Lung (tissue), 12 donors: Measurements from ENCODE around the gene TPRA1. TPM values are rescaled to one million over a fixed set of nuclear protein-coding genes. Genes with fewer than 3 reads are reported as not detected.
"Not testable (repeated sequence)": the region's sequence is repeated elsewhere in the genome, so short reads cannot be mapped to it uniquely, and the experiment has no call there.

Source experiments
- ATAC-seq: fragments of 200-7000 bp; cut with Tn5 transposase; one replicate; pipeline ENCODE4 v1.9.1; 2020; ENCODE audit warnings: moderate number of reproducible peaks; ENCODE audit not compliant: insufficient read depth, low FRiP score
- DNase-seq, 3 donors: peaks; one replicate each; pipeline ENCODE4 v3.0.0-alpha.2; 2013 to 2017
- H3K27ac ChIP-seq, 2 donors: one replicate each; pipeline ENCODE4 v1.5.1; 2013; ENCODE audit warnings: mild to moderate bottlenecking in 2 of 2, moderate library complexity in 2 of 2, control low read depth in 1 of 2, inconsistent platforms in 1 of 2, low read depth in 1 of 2, low read length in 1 of 2
- H3K27me3 ChIP-seq, 3 donors: one replicate each; pipeline ENCODE4 v1.5.1; 2013; ENCODE audit warnings: low read length in 2 of 3; ENCODE audit not compliant: control insufficient read depth in 3 of 3, insufficient read depth in 3 of 3
- H3K36me3 ChIP-seq, 4 donors: one replicate each; pipeline ENCODE4 v1.5.1; 2013; ENCODE audit warnings: low read length in 4 of 4, mild to moderate bottlenecking in 1 of 4, moderate library complexity in 1 of 4; ENCODE audit not compliant: control insufficient read depth in 4 of 4, insufficient read depth in 4 of 4
- H3K4me1 ChIP-seq, 5 donors: one replicate each; pipeline ENCODE4 v1.5.1; 2013; ENCODE audit warnings: low read length in 5 of 5, mild to moderate bottlenecking in 2 of 5, moderate library complexity in 1 of 5; ENCODE audit not compliant: control insufficient read depth in 5 of 5, insufficient read depth in 5 of 5
- H3K4me3 ChIP-seq: one replicate; pipeline ENCODE4 v1.5.1; 2013; ENCODE audit warnings: mild to moderate bottlenecking, control low read depth, moderate library complexity
- H3K9ac ChIP-seq, 2 donors: one replicate each; pipeline ENCODE4 v1.5.1; 2013; ENCODE audit warnings: low read length in 2 of 2, control low read depth in 1 of 2; ENCODE audit not compliant: insufficient read depth in 1 of 2
- H3K9me3 ChIP-seq, 4 donors: one replicate each; pipeline ENCODE4 v1.5.1; 2013; ENCODE audit warnings: low read length in 3 of 4, mild to moderate bottlenecking in 1 of 4, moderate library complexity in 1 of 4; ENCODE audit not compliant: control insufficient read depth in 4 of 4, insufficient read depth in 3 of 4
- WGBS, 2 donors: extraction: QIAGEN DNeasy Blood & Tissue Kit; methylation state at CpG; one replicate each; pipeline ENCODE4 v1.1.7; 2013; 5-methylcytosine and 5-hydroxymethylcytosine counted together
- polyA plus RNA-seq, 2 donors: library from polyadenylated mRNA; stranded (reverse); fragments of 200-250 nt; gene quantifications; one replicate each; pipeline ENCODE4 v1.2.1, GENCODE V29; 2013
- total RNA-seq, 2 donors: library from RNA; depleted of rRNA in 1 of 2; stranded (reverse); fragments of >200 nt in 1 of 2; gene quantifications; one replicate each; pipeline ENCODE4 v1.2.1, GENCODE V29; 2014 to 2021
- TF ChIP-seq, protein P1 (sequence below): IDR thresholded peaks from 2 replicates; pipeline ENCODE4 v1.5.1; 2012; ENCODE audit warnings: mild to moderate bottlenecking; ENCODE audit errors: control extremely low read depth, extremely low read depth
- donor health status: control.
- donor health status: control.
- donor health status: Bipolar disorder and iron deficiency.
- donor health status: healthy.
- donor health status: DM: yes; HTN: yes; CAD: no.

The TPRA1 gene
- total and polyA plus RNA-seq, 4 donors: 28.9 to 53.2 (median 38.0) TPM

DNA sequence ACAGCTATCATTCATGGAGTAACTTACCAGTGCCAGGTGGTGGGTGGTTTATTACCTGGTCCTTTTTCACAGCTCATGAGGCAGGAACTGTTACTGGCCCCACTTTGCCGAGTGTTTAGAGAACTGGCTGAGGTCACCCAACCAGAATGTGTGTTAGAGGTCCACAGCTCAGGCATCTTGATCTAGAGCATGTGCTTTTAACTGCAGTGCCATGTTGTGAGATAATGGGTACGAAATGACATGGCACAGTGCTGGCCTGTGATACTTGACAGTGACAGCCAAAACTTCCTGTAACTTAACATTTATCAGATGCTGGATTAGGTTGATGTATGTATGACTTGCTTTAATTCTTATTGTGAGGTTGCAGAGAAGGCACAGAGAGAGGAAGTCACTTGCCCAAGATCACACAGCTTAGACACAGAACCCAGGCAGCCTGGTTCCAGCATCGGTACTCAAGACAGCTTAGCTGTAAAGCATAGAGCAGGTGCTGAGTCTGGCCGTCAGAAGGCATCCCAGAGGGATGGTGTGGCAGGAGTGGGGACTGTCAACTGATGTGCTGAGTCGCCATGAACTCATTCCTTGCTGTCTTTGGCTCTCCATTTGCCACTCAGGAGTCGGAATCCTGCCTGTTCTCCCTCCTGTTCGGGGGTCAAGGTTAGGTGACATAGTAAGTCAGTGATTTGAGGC lies 17.3 kb upstream of the TPRA1 start:
- Histone ChIP-seq H3K9me3 (no peaks in the 10 kb centered on the region), H3K27me3 (no peaks in the 10 kb centered on the region), H3K4me1 (no peaks in the 10 kb centered on the region), H3K27ac (no peak overlapping the region), H3K4me3 (no peak overlapping the region), H3K9ac (no peak overlapping the region), H3K36me3 (peaks cover 0 to 45% (median 35%) of the 10 kb centered on the region in 4 donors)
- TF ChIP-seq, protein P1, sequence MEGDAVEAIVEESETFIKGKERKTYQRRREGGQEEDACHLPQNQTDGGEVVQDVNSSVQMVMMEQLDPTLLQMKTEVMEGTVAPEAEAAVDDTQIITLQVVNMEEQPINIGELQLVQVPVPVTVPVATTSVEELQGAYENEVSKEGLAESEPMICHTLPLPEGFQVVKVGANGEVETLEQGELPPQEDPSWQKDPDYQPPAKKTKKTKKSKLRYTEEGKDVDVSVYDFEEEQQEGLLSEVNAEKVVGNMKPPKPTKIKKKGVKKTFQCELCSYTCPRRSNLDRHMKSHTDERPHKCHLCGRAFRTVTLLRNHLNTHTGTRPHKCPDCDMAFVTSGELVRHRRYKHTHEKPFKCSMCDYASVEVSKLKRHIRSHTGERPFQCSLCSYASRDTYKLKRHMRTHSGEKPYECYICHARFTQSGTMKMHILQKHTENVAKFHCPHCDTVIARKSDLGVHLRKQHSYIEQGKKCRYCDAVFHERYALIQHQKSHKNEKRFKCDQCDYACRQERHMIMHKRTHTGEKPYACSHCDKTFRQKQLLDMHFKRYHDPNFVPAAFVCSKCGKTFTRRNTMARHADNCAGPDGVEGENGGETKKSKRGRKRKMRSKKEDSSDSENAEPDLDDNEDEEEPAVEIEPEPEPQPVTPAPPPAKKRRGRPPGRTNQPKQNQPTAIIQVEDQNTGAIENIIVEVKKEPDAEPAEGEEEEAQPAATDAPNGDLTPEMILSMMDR: no peak
- ATAC-seq: no peak
- WGBS, 2 donors: 83 to 91% methylated on average over 7 of the region's 7 CpGs
- DNase-seq: no peak

DNA sequence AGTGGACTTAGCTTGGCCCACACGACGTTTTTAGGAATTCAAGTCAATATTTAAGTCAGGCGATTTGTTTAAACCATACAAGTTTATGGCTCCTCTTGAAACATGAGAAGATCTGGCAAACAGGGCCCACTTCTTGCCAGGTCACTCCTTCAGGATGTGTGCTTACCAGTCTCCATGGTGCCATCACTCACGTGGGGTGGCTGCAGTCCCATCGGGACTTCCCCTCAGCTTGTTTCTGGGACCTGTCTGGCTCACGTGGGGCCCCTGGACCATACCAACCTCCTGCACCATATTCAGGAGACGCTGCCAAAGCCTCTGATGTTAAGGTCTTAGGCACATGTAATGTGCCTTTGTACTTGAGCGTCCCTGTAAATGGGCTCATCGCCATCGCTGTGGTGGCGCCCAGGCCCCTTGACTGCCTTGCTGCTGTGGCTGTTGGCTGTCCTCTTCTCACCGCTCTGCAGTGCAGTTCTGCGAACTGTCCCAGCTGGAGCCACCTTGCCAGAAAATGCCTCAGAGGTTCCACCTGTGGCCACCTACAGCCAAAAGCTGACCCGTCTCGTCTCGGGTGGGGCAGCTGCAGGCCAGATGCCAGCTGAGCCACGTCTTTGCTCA lies 16.6 kb upstream of the TPRA1 start:
- no peak for DNase-seq
- H3K4me1 ChIP-seq: no peaks in the 10 kb centered on the region
- ATAC-seq: no peak
- H3K9me3 ChIP-seq: no peaks in the 10 kb centered on the region
- H3K36me3 ChIP-seq: peaks cover 0 to 45% (median 35%) of the 10 kb centered on the region in 4 donors
- H3K27ac ChIP-seq: no peak overlapping the region
- no peak overlapping the region for H3K9ac ChIP-seq
- 87 to 89% methylated on average over 17 of the region's 17 CpGs for WGBS, 2 donors
- no peak overlapping the region for H3K4me3 ChIP-seq
- TF ChIP-seq, protein P1: no peak
- no peaks in the 10 kb centered on the region for H3K27me3 ChIP-seq

DNA sequence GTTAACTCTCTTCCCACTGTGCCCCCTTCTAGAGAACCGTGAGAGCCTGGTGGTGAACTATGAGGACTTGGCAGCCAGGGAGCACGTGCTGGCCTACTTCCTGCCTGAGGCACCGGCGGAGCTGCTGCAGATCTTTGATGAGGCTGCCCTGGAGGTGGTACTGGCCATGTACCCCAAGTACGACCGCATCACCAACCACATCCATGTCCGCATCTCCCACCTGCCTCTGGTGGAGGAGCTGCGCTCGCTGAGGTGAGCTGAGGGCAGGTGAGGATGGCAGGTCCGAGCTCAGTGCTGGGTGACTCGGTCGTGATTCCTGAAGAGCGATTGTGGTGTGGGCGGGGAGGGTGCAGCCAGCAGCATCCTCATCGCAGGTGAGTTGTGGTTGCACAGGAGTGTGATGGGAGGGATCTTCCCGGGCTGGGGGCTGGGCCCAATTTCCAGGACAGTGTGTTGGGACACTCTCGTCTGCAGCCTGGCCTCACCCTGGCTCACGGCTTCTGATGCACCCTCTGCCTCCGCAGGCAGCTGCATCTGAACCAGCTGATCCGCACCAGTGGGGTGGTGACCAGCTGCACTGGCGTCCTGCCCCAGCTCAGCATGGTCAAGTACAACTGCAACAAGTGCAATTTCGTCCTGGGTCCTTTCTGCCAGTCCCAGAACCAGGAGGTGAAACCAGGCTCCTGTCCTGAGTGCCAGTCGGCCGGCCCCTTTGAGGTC lies 15.7 kb upstream of the TPRA1 start:
- Histone ChIP-seq H3K4me1 (peaks cover 0 to 4% (median 0%) of the 10 kb centered on the region in 5 donors), H3K9ac (no peak overlapping the region), H3K36me3 (peaks cover 0 to 44% (median 34%) of the 10 kb centered on the region in 4 donors), H3K9me3 (no peaks in the 10 kb centered on the region), H3K4me3 (no peak overlapping the region), H3K27ac (no peak overlapping the region), H3K27me3 (no peaks in the 10 kb centered on the region)
- TF ChIP-seq, protein P1: no peak
- ATAC-seq (no peak), DNase-seq (no peak)
- WGBS, 2 donors: 94% methylated on average over 24 of the region's 24 CpGs

DNA sequence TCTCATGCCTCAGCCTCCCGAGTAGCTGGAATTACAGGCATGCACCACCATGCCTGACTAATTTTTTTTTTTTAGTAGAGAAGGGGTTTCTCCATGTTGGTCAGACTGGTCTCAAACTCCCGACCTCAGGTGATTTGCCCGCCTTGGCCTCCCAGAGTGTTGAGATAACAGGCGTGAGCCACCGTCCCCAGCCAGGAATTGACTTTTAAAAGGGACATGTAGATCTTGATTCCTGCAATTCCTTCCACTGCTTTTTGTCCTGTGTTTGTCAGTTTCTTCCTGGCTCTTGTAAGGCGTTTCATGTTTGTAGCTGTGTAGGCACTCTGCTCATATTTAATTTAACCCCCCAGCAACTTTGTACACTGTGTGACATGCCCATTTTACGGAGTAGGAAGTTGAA lies 15.0 kb upstream of the TPRA1 start:
- not testable (repeated sequence) for H3K27ac ChIP-seq, H3K9me3 ChIP-seq, DNase-seq, H3K27me3 ChIP-seq, ATAC-seq, H3K4me3 ChIP-seq, H3K4me1 ChIP-seq, H3K9ac ChIP-seq
- 94 to 96% methylated on average over 7 of the region's 7 CpGs for WGBS, 2 donors
- H3K36me3 ChIP-seq: peaks cover 0 to 38% (median 29%) of the 10 kb centered on the region in 4 donors
